GM20000 (cell line): ENCODE results near the gene CXXC1.
"Not testable (repeated sequence)": the region's sequence is repeated elsewhere in the genome, so short reads cannot be mapped to it uniquely, and the experiment has no call there.

ENCODE experiments used
- DNase-seq: peaks from one replicate; pipeline ENCODE4 v3.0.0; 2012; ENCODE audit warnings: low spot score
- CTCF ChIP-seq: IDR thresholded peaks from 2 replicates; pipeline ENCODE4 v1.5.1; 2012; ENCODE audit warnings: mild to moderate bottlenecking, control low read depth; ENCODE audit errors: extremely low read depth, missing control alignments

Gene CXXC1

GRCh38 chr18:50313873-50314460 is 26.5 kb upstream of the CXXC1 start:
- TF ChIP-seq CTCF: no peak
- no peak for DNase-seq

GRCh38 chr18:50313031-50313607 is 25.6 kb upstream of the CXXC1 start:
- TF ChIP-seq CTCF: no peak
- no peak for DNase-seq

GRCh38 chr18:50312296-50313030 is 25.0 kb upstream of the CXXC1 start:
- no peak for TF ChIP-seq CTCF
- no peak for DNase-seq

- no peak for TF ChIP-seq CTCF
- no peak for DNase-seq
Measured at GRCh38 chr18:50311650-50312049, 24.2 kb upstream of the CXXC1 start.

GRCh38 chr18:50310080-50310479 is 22.6 kb upstream of the CXXC1 start:
- no peak for DNase-seq
- TF ChIP-seq CTCF: no peak

- not testable (repeated sequence) for DNase-seq
Measured at GRCh38 chr18:50308851-50309250, 21.4 kb upstream of the CXXC1 start.

- DNase-seq: peak; percentile 96
- TF ChIP-seq CTCF: no peak
Measured at GRCh38 chr18:50307738-50308470, 20.4 kb upstream of the CXXC1 start.
